ENCODE measurements around the gene PLEKHM3.

DNA sequence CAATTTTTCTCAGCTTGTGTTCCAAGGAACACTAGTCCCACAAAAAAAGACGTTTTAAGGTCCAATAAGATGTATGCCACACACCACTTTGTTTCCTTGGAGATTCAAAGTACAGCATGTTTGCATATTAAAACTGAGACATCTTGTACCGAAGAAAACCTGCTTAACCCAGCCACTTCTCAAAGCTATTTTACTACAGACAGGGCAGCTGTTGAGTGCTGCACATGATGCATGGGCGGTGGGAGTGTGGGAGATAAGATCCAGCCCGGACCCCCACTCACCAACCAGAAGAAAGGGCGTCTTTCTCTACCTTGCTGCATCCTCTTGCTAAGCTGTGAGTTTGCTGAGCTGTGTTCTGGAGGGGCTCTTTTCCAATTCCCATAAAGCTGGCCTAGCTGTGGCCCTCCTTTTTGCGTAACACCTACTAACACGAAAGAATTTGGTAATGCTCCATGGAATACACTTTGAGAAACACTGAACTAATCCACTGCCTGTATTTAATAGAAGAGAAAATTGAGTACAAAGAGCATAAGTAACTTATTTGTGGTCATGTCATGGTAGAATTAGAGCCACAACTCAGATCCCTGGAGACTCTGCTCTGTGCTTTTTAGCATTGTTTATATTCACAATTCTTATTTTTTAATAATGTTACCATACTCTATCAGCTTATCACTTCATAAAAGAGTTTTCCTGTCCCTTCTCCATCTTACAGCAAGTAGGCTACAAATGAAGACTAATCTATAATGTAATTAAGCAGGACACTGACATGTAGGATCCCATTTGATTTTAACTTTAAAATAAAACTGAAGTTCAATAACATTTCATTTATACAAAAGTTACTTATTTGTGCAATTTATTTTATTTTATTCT, 90.0 kb downstream of the PLEKHM3 start:
- TF ChIP-seq GATA2 (IDR thresholded peaks at IDR 0.05; ENCODE audit: low read depth, low read length) (no peak), GATA3 (IDR thresholded peaks at IDR 0.05; ENCODE audit: low read depth, low read length) (no peak)
